SK-N-SH (cell line): Measurements from ENCODE around the gene AK3.

ENCODE experiments used
- EP300 ChIP-seq, 2 experiments: IDR thresholded peaks; 2 replicates each; pipeline versions ENCODE4 v1.4.0 to v1.6.1; 2012; ENCODE audit warnings: borderline replicate concordance in 1 of 2, low read depth in 1 of 2, low read length in 1 of 2
- FOXJ3 ChIP-seq: sonication (generic); formaldehyde crosslinking; IDR thresholded peaks from 2 replicates; pipeline ENCODE4 v1.5.1; 2020; ENCODE audit warnings: mild to moderate bottlenecking, missing genetic modification reagents
- FOXM1 ChIP-seq: IDR thresholded peaks from 2 replicates; pipeline ENCODE4 v1.4.0; 2012; ENCODE audit warnings: low read depth, mild to moderate bottlenecking
- JUND ChIP-seq: IDR thresholded peaks from 2 replicates; pipeline ENCODE4 v1.4.0; 2012
- NFIC ChIP-seq: IDR thresholded peaks from 2 replicates; pipeline ENCODE4 v1.4.0; 2012; ENCODE audit warnings: borderline replicate concordance
- POLR2AphosphoS5 ChIP-seq: IDR thresholded peaks from 2 replicates; pipeline ENCODE4 v1.6.1; 2012; ENCODE audit warnings: low read depth, low read length
- REST ChIP-seq: IDR thresholded peaks from 2 replicates; pipeline ENCODE4 v1.6.1; 2012; ENCODE audit warnings: mild to moderate bottlenecking, low read depth, low read length, moderate library complexity
- RXRA ChIP-seq: IDR thresholded peaks from 2 replicates; pipeline ENCODE4 v1.4.0; 2012; ENCODE audit warnings: low read depth, mild to moderate bottlenecking, borderline replicate concordance
- SIN3A ChIP-seq: IDR thresholded peaks from 2 replicates; pipeline ENCODE4 v1.6.1; 2012; ENCODE audit warnings: low read depth, mild to moderate bottlenecking, low read length, moderate library complexity, borderline replicate concordance
- SMC3 ChIP-seq: IDR thresholded peaks from 2 replicates; pipeline ENCODE4 v1.6.1; 2012; ENCODE audit warnings: low read depth, low read length, improper control_type of control experiment
- TAF1 ChIP-seq: IDR thresholded peaks from 2 replicates; pipeline ENCODE4 v1.6.1; 2012; ENCODE audit warnings: low read depth, mild to moderate bottlenecking, low read length, moderate library complexity, borderline replicate concordance
- TF ChIP-seq, protein P1 (sequence below): fragments of 200-600 bp; sonication (generic); IDR thresholded peaks from 2 replicates; pipeline ENCODE4 v1.6.1; 2017; ENCODE audit warnings: antibody characterized with exemption, mild to moderate bottlenecking, moderate library complexity
- TF ChIP-seq, protein P2 (sequence below): IDR thresholded peaks from 2 replicates; pipeline ENCODE4 v1.4.0; 2012; ENCODE audit warnings: low read depth

DNA sequence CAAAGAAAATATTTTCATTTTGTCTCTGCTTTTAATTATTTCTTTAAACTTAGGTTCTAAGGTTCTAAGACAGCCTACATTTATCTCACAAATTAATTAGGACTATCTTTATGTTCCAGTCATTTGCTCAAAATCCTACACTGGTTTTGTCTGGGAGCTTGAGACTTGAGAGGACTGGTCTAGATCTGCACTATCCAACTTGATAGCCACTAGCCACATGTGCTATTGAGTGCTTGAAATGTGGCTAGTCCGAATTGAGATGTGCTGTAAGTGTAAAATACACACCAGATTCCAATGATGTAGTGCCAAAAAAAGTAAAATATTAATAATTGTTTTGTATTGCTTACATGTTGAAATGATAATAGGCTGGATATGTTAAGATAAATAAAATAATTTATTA is 54.4 kb downstream of the AK3 start:
- TF ChIP-seq, protein P1, sequence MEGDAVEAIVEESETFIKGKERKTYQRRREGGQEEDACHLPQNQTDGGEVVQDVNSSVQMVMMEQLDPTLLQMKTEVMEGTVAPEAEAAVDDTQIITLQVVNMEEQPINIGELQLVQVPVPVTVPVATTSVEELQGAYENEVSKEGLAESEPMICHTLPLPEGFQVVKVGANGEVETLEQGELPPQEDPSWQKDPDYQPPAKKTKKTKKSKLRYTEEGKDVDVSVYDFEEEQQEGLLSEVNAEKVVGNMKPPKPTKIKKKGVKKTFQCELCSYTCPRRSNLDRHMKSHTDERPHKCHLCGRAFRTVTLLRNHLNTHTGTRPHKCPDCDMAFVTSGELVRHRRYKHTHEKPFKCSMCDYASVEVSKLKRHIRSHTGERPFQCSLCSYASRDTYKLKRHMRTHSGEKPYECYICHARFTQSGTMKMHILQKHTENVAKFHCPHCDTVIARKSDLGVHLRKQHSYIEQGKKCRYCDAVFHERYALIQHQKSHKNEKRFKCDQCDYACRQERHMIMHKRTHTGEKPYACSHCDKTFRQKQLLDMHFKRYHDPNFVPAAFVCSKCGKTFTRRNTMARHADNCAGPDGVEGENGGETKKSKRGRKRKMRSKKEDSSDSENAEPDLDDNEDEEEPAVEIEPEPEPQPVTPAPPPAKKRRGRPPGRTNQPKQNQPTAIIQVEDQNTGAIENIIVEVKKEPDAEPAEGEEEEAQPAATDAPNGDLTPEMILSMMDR = no peak
- TF ChIP-seq JUND = no peak
- no peak for TF ChIP-seq REST
- TF ChIP-seq FOXM1 = no peak
- TF ChIP-seq, protein P2, sequence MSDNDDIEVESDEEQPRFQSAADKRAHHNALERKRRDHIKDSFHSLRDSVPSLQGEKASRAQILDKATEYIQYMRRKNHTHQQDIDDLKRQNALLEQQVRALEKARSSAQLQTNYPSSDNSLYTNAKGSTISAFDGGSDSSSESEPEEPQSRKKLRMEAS = no peak
- no peak for TF ChIP-seq RXRA
- TF ChIP-seq SIN3A = no peak
- TF ChIP-seq SMC3 = no peak
- TF ChIP-seq POLR2AphosphoS5 = no peak
- TF ChIP-seq EP300 (IDR thresholded peaks at IDR 0.05; ENCODE audit: borderline replicate concordance in 1 of 2, low read depth in 1 of 2, low read length in 1 of 2) = no peak
- no peak for TF ChIP-seq TAF1
- no peak for TF ChIP-seq FOXJ3 (CRISPR knock-in tag)
- no peak for TF ChIP-seq NFIC
